ENCODE results near the gene LBR.

DNA sequence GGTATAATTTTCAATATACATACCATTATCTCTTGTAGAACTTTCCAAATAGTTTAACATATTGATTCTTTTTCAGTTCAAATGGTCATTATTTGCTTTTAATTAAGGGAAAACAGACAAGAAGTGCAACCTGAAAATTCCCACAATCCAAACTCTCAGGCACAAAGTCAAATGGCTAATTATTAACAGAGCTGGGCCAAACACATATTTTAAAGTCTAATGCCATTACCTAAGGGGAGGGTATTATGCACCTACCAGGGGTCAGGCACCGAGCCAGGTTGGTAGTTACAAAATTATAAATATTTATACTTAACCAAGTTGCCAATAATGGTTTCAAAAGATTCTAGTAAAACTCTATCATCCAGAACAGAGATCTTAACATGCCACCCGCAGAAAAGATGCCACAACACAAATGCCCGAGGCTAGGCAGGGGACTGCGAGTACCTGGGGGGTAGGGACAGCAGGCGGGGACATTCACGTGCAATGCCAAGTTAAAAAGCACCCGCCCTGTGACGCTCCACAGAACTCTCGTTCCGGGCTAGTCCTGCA lies 15.0 kb downstream of the LBR start:
- TF ChIP-seq EZH2 (IDR thresholded peaks at IDR 0.05) (no peak), POLR2AphosphoS5 (IDR thresholded peaks at IDR 0.05; ENCODE audit: borderline replicate concordance, low read depth, low read length) (no peak), FOXP2 (optimal IDR thresholded peaks at IDR 0.05; ENCODE audit: control extremely low read depth, extremely low read length, insufficient read depth) (no peak)
